CD14-positive monocyte (primary cell): ENCODE results near the gene EIF3J. TPM values are rescaled to one million over a fixed set of nuclear protein-coding genes. Genes with fewer than 3 reads are reported as not detected.

Experiments
- DNase-seq, 3 donors: peaks; one replicate each; pipeline ENCODE4 v3.0.0-alpha.2; 2011 to 2022
- H2AFZ ChIP-seq: 2 replicates; pipeline ENCODE4 v1.6.0; 2012; ENCODE audit warnings: mild to moderate bottlenecking, low read depth, low read length, inconsistent platforms; ENCODE audit not compliant: insufficient read depth, poor library complexity, severe bottlenecking
- H3K27ac ChIP-seq, 2 donors: 1 replicate in 1 of 2; 2 replicates in 1 of 2; pipeline ENCODE4 v1.5.1; 2012 to 2013; ENCODE audit warnings: low read length in 2 of 2, control low read depth in 1 of 2, inconsistent platforms in 1 of 2, low read depth in 1 of 2, mild to moderate bottlenecking in 1 of 2
- H3K27me3 ChIP-seq, 2 donors: one replicate each; pipeline versions ENCODE4 v1.6.0 to v1.6.1; 2011 to 2013; ENCODE audit warnings: low read length in 2 of 2; ENCODE audit not compliant: control insufficient read depth in 2 of 2, insufficient read depth in 2 of 2
- H3K36me3 ChIP-seq, 2 donors: replicated peaks in 1 of 2; 1 replicate in 1 of 2; 2 replicates in 1 of 2; pipeline versions ENCODE4 v1.5.1 to v1.6.1; 2012 to 2013; ENCODE audit warnings: low read length in 2 of 2, control low read depth in 1 of 2, inconsistent platforms in 1 of 2, mild to moderate bottlenecking in 1 of 2; ENCODE audit not compliant: insufficient read depth in 2 of 2, control insufficient read depth in 1 of 2
- H3K4me1 ChIP-seq, 2 donors: 1 replicate in 1 of 2; 2 replicates in 1 of 2; pipeline versions ENCODE4 v1.5.1 to v1.6.1; 2012 to 2013; ENCODE audit warnings: low read length in 2 of 2, control low read depth in 1 of 2, inconsistent platforms in 1 of 2, mild to moderate bottlenecking in 1 of 2, moderate library complexity in 1 of 2; ENCODE audit not compliant: insufficient read depth in 2 of 2, control insufficient read depth in 1 of 2
- H3K4me2 ChIP-seq: replicated peaks from 2 replicates; pipeline ENCODE3; 2012; ENCODE audit warnings: low read length, moderate library complexity, mild to moderate bottlenecking; ENCODE audit not compliant: poor library complexity, severe bottlenecking; ENCODE audit errors: extremely low read depth
- H3K4me3 ChIP-seq, 3 experiments: fragments of 200-600 bp in 1 of 3; sonication (generic) in 1 of 3; replicated peaks in 1 of 3; 1 replicate in 2 of 3; 2 replicates in 1 of 3; pipeline ENCODE4 v1.5.1; 2011 to 2013; ENCODE audit warnings: low read length in 3 of 3, mild to moderate bottlenecking in 3 of 3, control low read depth in 2 of 3, low read depth in 2 of 3, inconsistent platforms in 1 of 3, moderate library complexity in 1 of 3
- H3K79me2 ChIP-seq: 2 replicates; pipeline ENCODE4 v1.6.0; 2012; ENCODE audit warnings: mild to moderate bottlenecking, control low read depth, inconsistent platforms, low read length, moderate library complexity; ENCODE audit not compliant: insufficient read depth
- H3K9ac ChIP-seq: 2 replicates; pipeline ENCODE4 v1.6.0; 2017; ENCODE audit warnings: low read length, mild to moderate bottlenecking; ENCODE audit not compliant: insufficient read depth, poor library complexity, severe bottlenecking
- H3K9me3 ChIP-seq, 2 donors: replicated peaks in 1 of 2; 1 replicate in 1 of 2; 2 replicates in 1 of 2; pipeline versions ENCODE4 v1.5.1 to v1.6.1; 2012 to 2013; ENCODE audit warnings: low read length in 2 of 2, control low read depth in 1 of 2; ENCODE audit not compliant: control insufficient read depth in 1 of 2, insufficient read depth in 1 of 2
- H4K20me1 ChIP-seq: 2 replicates; pipeline ENCODE4 v1.6.0; 2012; ENCODE audit warnings: mild to moderate bottlenecking, low read length, control low read depth, moderate library complexity; ENCODE audit not compliant: insufficient read depth
- H3K27ac Mint-ChIP-seq, 7 donors: one replicate each; pipeline ENCODE4 v1.8.0; 2020; ENCODE audit warnings: mild to moderate bottlenecking in 7 of 7, mixed read lengths in 7 of 7, moderate library complexity in 6 of 7, inconsistent platforms in 2 of 7
- H3K27me3 Mint-ChIP-seq, 3 donors: one replicate each; pipeline ENCODE4 v1.8.0; 2021 to 2022; ENCODE audit warnings: low read depth in 3 of 3, mild to moderate bottlenecking in 3 of 3, mixed read lengths in 3 of 3, moderate library complexity in 3 of 3, inconsistent platforms in 1 of 3
- H3K36me3 Mint-ChIP-seq, 2 donors: one replicate each; pipeline ENCODE4 v1.8.0; 2020; ENCODE audit warnings: mixed read lengths in 2 of 2, inconsistent platforms in 1 of 2, mild to moderate bottlenecking in 1 of 2
- H3K4me1 Mint-ChIP-seq: one replicate; pipeline ENCODE4 v1.8.0; 2020; ENCODE audit warnings: mild to moderate bottlenecking, mixed read lengths
- H3K4me3 Mint-ChIP-seq, 2 donors: one replicate each; pipeline ENCODE4 v1.8.0; 2020; ENCODE audit warnings: mild to moderate bottlenecking in 2 of 2, mixed read lengths in 2 of 2, moderate library complexity in 1 of 2
- H3K9me3 Mint-ChIP-seq, 7 donors: one replicate each; pipeline ENCODE4 v1.8.0; 2020 to 2022; ENCODE audit warnings: mixed read lengths in 7 of 7, mild to moderate bottlenecking in 6 of 7, moderate library complexity in 6 of 7, inconsistent platforms in 2 of 7
- WGBS: methylation state at CpG from one replicate; pipeline ENCODE4 v1.1.5; 2013; ENCODE audit warnings: missing lambda C conversion rate; ENCODE audit not compliant: insufficient coverage; 5-methylcytosine and 5-hydroxymethylcytosine counted together
- intact Hi-C, 2 donors: fragments of 100-400 bp; cut with micrococcal nuclease; formaldehyde crosslinking; loops; one replicate each; pipeline versions ENCODE4 v1.15.0 to v1.15.1; 2023
- polyA plus RNA-seq, 3 donors: library from polyadenylated mRNA; depleted of rRNA in 1 of 3; unstranded in 2 of 3; stranded (reverse) in 1 of 3; fragments of 300-500 nt in 2 of 3; fragments of >200 nt in 1 of 3; fragmentation: Illumina TruSeq in 2 of 3; gene quantifications; 1 replicate in 2 of 3; 2 replicates in 1 of 3; pipeline ENCODE4 v1.2.3, GENCODE V29; 2012 to 2021
- TF ChIP-seq, protein P1 (sequence below): fragments of 200-600 bp; IDR thresholded peaks from one replicate; pipeline ENCODE4 v1.8.0; 2022; ENCODE audit warnings: antibody characterized with exemption, mild to moderate bottlenecking

EIF3J gene
- polyA plus RNA-seq, 3 donors = 9.7 to 20.1 (median 13.5) TPM

DNA sequence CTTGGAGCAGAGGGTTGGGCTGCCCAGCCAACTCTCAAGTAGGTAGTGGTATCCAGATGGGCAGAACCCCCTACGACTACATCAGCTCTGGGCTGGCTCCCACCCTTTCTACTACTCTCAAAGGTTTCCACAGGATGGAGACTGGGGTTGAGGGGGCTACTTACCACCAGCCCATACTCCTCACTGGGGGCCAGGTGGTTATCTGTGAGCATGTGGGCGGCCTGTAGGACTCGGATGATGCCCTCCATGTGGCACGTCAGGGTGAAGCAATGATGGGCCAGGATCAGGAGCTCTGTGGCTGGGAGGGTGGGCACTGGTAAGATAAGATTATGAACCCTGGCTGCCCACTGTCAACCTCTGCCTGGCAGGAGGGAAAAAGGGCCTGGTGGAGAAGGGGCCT lies 33.4 kb downstream of the EIF3J start:
- TF ChIP-seq, protein P1, sequence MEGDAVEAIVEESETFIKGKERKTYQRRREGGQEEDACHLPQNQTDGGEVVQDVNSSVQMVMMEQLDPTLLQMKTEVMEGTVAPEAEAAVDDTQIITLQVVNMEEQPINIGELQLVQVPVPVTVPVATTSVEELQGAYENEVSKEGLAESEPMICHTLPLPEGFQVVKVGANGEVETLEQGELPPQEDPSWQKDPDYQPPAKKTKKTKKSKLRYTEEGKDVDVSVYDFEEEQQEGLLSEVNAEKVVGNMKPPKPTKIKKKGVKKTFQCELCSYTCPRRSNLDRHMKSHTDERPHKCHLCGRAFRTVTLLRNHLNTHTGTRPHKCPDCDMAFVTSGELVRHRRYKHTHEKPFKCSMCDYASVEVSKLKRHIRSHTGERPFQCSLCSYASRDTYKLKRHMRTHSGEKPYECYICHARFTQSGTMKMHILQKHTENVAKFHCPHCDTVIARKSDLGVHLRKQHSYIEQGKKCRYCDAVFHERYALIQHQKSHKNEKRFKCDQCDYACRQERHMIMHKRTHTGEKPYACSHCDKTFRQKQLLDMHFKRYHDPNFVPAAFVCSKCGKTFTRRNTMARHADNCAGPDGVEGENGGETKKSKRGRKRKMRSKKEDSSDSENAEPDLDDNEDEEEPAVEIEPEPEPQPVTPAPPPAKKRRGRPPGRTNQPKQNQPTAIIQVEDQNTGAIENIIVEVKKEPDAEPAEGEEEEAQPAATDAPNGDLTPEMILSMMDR = no peak
- Histone ChIP-seq H3K4me1 (no peaks in the 10 kb centered on the region), H3K4me3 (no peak overlapping the region), H3K79me2 (no peaks in the 10 kb centered on the region), H3K9me3 (peaks cover 4 to 5% of the 10 kb centered on the region in 2 donors), H3K4me2 (no peak overlapping the region), H4K20me1 (peaks cover 44% of the 10 kb centered on the region), H3K27me3 (no peaks in the 10 kb centered on the region), H3K36me3 (peaks cover 87 to 97% of the 10 kb centered on the region in 2 donors), H3K27ac (no peak overlapping the region), H2AFZ (no peak overlapping the region), H3K9ac (no peak overlapping the region)
- intact Hi-C loops = no loop called here
- no peaks in the 10 kb centered on the region for H3K4me1 Mint-ChIP-seq
- peak overlapping the region in 5 of 7 donors; percentile 6 to 46 (median 30) for H3K27ac Mint-ChIP-seq
- 100% methylated on average over 3 of the region's 4 CpGs for WGBS
- H3K36me3 Mint-ChIP-seq = peaks cover 82 to 99% of the 10 kb centered on the region in 2 donors
- peaks cover 0 to 7% (median 3%) of the 10 kb centered on the region in 7 donors for H3K9me3 Mint-ChIP-seq
- H3K27me3 Mint-ChIP-seq = no peaks in the 10 kb centered on the region
- no peak for DNase-seq
- no peak overlapping the region for H3K4me3 Mint-ChIP-seq

DNA sequence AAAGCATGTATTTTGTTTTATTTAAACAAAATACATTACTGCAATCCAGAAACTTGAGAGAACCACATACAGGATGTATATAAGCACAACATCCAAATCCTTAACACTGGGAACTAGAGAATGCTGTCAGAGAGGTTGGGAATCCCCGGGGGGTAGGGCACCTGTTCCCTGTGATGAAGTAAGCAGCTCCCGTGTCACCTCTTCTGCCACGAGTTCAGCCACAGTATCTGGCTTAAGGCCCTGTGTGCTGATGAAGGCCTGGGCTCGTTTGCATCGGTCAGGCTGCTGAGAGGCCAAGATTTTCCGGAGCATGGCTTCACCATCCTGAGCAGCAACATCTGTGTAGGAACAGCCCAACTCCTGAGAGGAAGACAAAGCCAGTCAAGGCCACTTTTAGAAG lies 36.4 kb downstream of the EIF3J start:
- H3K27me3 ChIP-seq = no peaks in the 10 kb centered on the region
- Mint-ChIP-seq H3K27ac (no peak overlapping the region), H3K4me1 (no peaks in the 10 kb centered on the region), H3K27me3 (no peaks in the 10 kb centered on the region), H3K36me3 (peaks cover 61 to 90% of the 10 kb centered on the region in 2 donors), H3K9me3 (no peaks in the 10 kb centered on the region), H3K4me3 (no peak overlapping the region)
- TF ChIP-seq, protein P1 = no peak
- H2AFZ ChIP-seq = no peak overlapping the region
- H3K4me2 ChIP-seq = no peak overlapping the region
- H3K4me3 ChIP-seq = no peak overlapping the region
- peaks cover 65 to 81% of the 10 kb centered on the region in 2 donors for H3K36me3 ChIP-seq
- no peaks in the 10 kb centered on the region for H3K4me1 ChIP-seq
- H3K79me2 ChIP-seq = peaks cover 2% of the 10 kb centered on the region
- DNase-seq = no peak
- intact Hi-C loops = no loop called here
- H3K9ac ChIP-seq = no peak overlapping the region
- peaks cover 48% of the 10 kb centered on the region for H4K20me1 ChIP-seq
- no peak overlapping the region for H3K27ac ChIP-seq
- H3K9me3 ChIP-seq = no peaks in the 10 kb centered on the region
- WGBS = 97% methylated on average over 6 of the region's 6 CpGs
